ENCODE results near the gene DHRS4.
A peak's percentile ranks its signal among the peaks of the same experiment; 100 is the strongest.

The DHRS4 gene

GRCh38 chr14:23953464-23954278 lies at the start of gene DHRS4:
DHRS4 (plus strand) TSS chr14:23953770; CDS start chr14:23953789, 19 bp downstream.
- DNase-seq (ENCODE audit: low read depth): peak; percentile 63

GRCh38 chr14:23910101-23910875 lies 43.3 kb upstream of the DHRS4 start:
- no peak for DNase-seq (ENCODE audit: low read depth)

DNA sequence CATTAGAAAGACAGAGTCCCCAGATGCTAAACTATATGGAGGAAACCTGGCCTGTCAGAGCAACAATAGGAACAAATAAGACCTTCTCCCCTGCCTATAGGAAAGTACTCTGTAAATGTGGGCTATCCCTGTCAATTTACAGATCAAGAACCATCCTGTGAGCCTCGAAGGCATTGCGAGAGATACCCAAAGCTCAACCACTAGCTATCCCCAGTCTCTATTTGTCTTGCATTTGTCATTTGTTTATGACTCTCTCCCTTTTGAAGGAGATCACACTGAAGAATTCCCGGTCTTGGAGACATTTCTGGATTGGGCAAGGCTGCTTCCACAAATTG lies 42.7 kb upstream of the DHRS4 start:
- DNase-seq (ENCODE audit: low read depth): no peak

- DNase-seq (ENCODE audit: low read depth): no peak
These were observed 38.0 kb upstream of the DHRS4 start for GRCh38 chr14:23915559-23915958.

- no peak for DNase-seq (ENCODE audit: low read depth)
These were observed 37.6 kb upstream of the DHRS4 start for GRCh38 chr14:23916004-23916403.

DNA sequence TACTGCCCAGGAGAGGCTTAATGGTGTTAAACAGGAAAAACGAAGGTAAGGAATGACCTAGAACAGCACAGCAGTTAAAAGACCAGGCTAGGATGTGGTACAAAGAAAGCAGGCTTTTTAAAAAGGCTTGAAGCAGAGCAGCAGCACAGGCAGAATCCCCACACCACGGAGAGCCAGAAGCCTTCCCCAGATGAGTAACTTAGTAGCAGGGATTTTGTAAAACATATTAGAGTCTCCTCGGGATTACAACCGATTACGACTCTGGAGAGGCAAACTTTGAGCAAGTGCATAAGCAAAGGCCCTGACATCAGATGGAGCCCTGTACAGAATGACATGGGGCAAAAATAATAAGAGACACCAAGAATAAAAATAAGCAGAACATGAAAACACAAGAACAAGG lies 37.1 kb upstream of the DHRS4 start:
- no peak for DNase-seq (ENCODE audit: low read depth)

- no peak for DNase-seq (ENCODE audit: low read depth)
These were observed 31.0 kb upstream of the DHRS4 start for GRCh38 chr14:23922545-23922944.

GRCh38 chr14:23925523-23926075 lies 28.0 kb upstream of the DHRS4 start:
- no peak for DNase-seq (ENCODE audit: low read depth)

DNA sequence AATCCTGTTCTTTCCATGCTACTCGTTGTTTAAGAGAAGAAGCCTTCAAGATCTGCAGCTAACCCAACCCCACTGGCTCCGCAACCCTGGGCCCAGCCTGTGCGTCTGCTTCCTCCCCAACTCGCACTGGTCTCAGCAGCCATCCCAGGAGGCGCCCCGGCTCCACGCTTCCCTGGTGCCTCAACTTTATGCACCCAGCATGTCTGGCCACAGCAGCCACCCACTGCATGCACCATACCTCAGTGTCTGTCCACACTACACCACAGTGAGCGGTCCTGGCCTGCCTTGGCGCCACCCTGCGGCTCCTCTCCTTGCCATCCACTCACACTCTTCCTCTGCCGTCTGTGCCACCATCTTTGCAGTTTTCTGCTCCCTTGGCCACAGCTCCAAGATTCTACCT lies 27.0 kb upstream of the DHRS4 start:
- no peak for DNase-seq (ENCODE audit: low read depth)

GRCh38 chr14:23929136-23929535 lies 24.4 kb upstream of the DHRS4 start:
- DNase-seq (ENCODE audit: low read depth): no peak

DNA sequence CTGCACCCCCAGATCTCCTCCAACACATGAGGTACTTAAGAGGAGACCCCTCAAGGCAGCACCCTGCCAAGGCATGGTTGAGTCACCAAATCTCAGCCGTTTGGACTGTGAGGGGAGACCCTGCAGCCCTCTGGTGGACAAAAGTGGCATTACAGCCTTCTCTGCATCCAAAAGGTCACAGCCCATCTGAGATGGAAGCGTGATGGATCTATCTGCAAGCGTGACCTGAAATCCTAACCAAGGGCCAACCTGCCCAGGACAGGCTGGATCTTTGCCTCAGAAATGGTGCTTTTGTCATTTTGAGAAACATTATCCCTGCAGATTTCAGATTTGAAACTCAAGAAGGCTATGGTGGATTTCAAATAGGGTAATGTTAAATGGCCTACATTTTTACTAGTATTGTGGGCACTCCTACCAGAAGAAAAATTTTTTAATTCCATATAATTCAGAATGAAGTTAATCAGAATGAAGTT lies 23.7 kb upstream of the DHRS4 start:
- peak; percentile 77 for DNase-seq (ENCODE audit: low read depth)

DNA sequence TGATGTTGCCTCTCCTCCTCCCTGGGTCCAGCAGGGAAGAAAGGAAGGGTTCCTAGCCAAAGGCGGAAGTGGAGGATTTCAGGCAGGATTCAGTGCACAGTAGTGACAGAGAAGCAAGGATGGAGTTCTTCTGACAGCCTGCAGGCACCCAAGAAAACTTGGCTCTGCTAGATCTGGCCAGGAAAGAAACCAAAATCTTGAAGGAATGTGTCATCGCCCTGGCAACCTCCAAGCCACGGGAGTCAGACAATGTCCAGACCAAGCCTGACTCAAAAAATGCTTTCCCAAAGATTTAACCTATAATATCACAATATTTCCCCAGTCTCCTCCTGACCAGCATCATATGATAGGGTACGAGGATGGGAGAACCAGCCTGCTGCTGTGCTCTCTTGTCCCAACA lies 22.8 kb upstream of the DHRS4 start:
- DNase-seq (ENCODE audit: low read depth): no peak

- DNase-seq (ENCODE audit: low read depth): no peak
These were observed 21.8 kb upstream of the DHRS4 start for GRCh38 chr14:23931721-23932289.

- no peak for DNase-seq (ENCODE audit: low read depth)
These were observed 20.9 kb upstream of the DHRS4 start for GRCh38 chr14:23932639-23933038.

- DNase-seq (ENCODE audit: low read depth): no peak
These were observed 20.3 kb upstream of the DHRS4 start for GRCh38 chr14:23933108-23933741.

- DNase-seq (ENCODE audit: low read depth): no peak
These were observed 19.8 kb upstream of the DHRS4 start for GRCh38 chr14:23933742-23934128.

GRCh38 chr14:23935158-23935557 lies 18.4 kb upstream of the DHRS4 start:
- no peak for DNase-seq (ENCODE audit: low read depth)

- no peak for DNase-seq (ENCODE audit: low read depth)
These were observed 17.3 kb upstream of the DHRS4 start for GRCh38 chr14:23936084-23936829.

DNA sequence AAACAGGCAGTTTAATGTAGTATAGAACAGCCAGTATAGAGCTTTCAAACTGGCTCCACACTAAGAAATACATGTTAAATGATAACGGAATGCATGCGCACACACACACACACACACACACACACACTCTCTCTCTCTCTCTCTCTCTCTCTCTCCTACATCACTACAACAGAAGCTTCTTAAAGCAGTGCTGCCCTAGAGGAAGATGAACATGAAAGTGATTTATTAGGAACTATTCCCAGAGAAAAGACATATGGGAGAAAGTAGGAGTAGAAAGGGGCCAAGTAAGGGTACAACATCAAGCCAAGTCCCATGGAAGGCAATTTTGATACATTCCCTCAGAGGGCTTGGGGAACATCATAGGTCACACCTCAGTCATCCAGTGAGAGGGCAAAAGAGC lies 16.4 kb upstream of the DHRS4 start:
- no peak for DNase-seq (ENCODE audit: low read depth)

- no peak for DNase-seq (ENCODE audit: low read depth)
These were observed 14.7 kb upstream of the DHRS4 start for GRCh38 chr14:23938823-23939222.

DNA sequence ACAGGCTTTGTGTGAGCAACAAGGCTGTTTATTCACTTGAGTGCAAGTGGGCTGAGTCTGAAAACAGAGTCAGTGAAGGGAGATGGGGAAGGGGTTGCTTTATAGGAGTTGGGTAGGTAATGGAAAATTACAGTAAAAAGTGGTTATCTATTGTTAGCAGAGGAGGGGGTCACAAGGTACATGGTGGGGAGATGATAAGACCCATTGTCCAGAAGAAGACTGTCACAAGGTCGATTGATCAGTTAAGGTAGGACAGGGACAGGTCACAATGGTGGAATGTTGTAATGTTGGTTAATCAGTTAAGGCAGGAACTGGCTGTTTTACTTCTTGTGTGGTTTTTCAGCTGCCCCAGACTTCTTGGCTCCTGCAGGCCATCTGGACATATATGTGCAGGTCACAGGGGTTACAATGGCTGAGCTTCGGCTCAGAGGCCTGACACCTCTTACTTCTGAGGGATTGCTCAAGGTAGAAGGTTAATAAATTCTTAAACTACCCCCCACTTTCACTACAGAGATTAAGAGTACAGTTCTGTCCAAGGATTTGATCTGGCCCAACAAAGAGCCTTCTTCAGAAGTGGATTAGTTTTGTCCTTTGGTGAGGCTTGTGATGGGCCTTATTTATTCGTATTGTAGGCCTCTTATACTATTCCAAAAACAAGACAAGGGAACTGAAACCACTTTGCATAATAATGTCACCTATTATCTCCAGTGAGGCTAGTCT lies 13.8 kb upstream of the DHRS4 start:
- no peak for DNase-seq (ENCODE audit: low read depth)
